ENCODE measurements around the gene FUNDC1. TPM values are rescaled to one million over a fixed set of nuclear protein-coding genes. Genes with fewer than 3 reads are reported as not detected.

Gene FUNDC1
- total RNA-seq, 1 experiment from 2014 or later: 17.0 TPM

DNA sequence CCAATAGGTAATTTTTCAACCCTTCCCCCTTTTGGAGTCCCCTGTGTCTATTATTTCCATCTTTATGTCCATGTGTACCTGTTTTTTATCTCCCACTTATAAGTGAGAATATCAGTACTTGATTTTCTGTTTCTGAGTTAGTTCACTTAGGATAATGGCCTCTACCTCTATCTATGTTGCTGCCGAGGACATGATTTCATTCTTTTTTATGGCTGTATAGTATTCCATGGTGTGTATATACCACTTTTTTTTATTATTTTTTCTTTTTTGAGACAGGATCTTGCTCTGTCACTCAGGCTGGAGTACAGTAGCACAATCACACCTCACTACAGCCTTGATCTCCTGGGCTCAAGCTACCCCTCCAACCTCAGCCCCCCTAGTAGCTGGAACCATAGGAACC is 47.6 kb downstream of the FUNDC1 start:
- intact Hi-C loops (cut with micrococcal nuclease): no loop called here
- ChIA-PET RAD21 (ENCODE audit: low non-redundant PET in 1 of 2, low total read pairs in 2 of 2, uncharacterized antibody in 2 of 2, unreplicated experiment in 2 of 2) (no interaction called here), CTCF (no interaction called here)

More for the DNA sequence above, 47.6 kb downstream of the FUNDC1 start:
- Histone ChIP-seq H3K9ac (ENCODE audit: low read length) (no peak overlapping the region), H3K79me2 (ENCODE audit: insufficient read depth, low read length) (no peaks in the 10 kb centered on the region), H2AFZ (ENCODE audit: low read depth, low read length, poor library complexity, severe bottlenecking) (no peak overlapping the region), H3K9me3 (ENCODE audit: control insufficient read depth in 1 of 2, insufficient read depth in 1 of 2, low read depth in 1 of 2, low read length in 2 of 2) (no peaks in the 10 kb centered on the region), H3K27ac (ENCODE audit: low read depth, low read length) (no peak overlapping the region), H4K20me1 (ENCODE audit: insufficient read depth) (no peaks in the 10 kb centered on the region), H3K27me3 (ENCODE audit: insufficient read depth, low read length) (no peaks in the 10 kb centered on the region), H3K4me2 (ENCODE audit: low read length) (no peak overlapping the region), H3K36me3 (ENCODE audit: control insufficient read depth in 1 of 2, insufficient read depth in 2 of 2, low read length in 2 of 2) (no peaks in the 10 kb centered on the region), H3K4me1 (ENCODE audit: control insufficient read depth in 1 of 2, insufficient read depth in 2 of 2, low read length in 2 of 2) (no peaks in the 10 kb centered on the region), H3K4me3 (replicated peaks in 1 of 2; ENCODE audit: low read depth in 1 of 2, low read length in 2 of 2) (no peak overlapping the region), H3K9me2 (ENCODE audit: insufficient read depth) (no peaks in the 10 kb centered on the region)
- POLR2A ChIA-PET: no interaction called here
- no peak for TF ChIP-seq RAD21 (IDR thresholded peaks at IDR 0.05; ENCODE audit: low read depth)
- no peak for TF ChIP-seq EZH2 (IDR thresholded peaks at IDR 0.05)
- TF ChIP-seq SP1 (IDR thresholded peaks at IDR 0.05; ENCODE audit: low read depth): no peak
- no peak for TF ChIP-seq EGR1 (IDR thresholded peaks at IDR 0.05; ENCODE audit: low read depth)
- no peak for TF ChIP-seq TCF7L2 (IDR thresholded peaks at IDR 0.05; ENCODE audit: borderline replicate concordance, extremely low read depth, insufficient read depth, insufficient read length)
- no peak for TF ChIP-seq FOSL1 (IDR thresholded peaks at IDR 0.05; ENCODE audit: low read depth)
- TF ChIP-seq SRF (IDR thresholded peaks at IDR 0.05; ENCODE audit: low read depth): no peak
- no peak for TF ChIP-seq POLR2AphosphoS5 (IDR thresholded peaks at IDR 0.05; ENCODE audit: low read depth, low read length)
- no peak for TF ChIP-seq ZFX (IDR thresholded peaks at IDR 0.05)
- TF ChIP-seq CEBPB (IDR thresholded peaks at IDR 0.05; ENCODE audit: low read depth): no peak
- no peak for TF ChIP-seq ATF3 (IDR thresholded peaks at IDR 0.05)
- TF ChIP-seq ZBTB33 (IDR thresholded peaks at IDR 0.05; ENCODE audit: extremely low read depth, insufficient replicate concordance, low read length): no peak
- no peak for TF ChIP-seq SIN3A (IDR thresholded peaks at IDR 0.05; ENCODE audit: low read depth)
- no peak for TF ChIP-seq YY1 (IDR thresholded peaks at IDR 0.05; ENCODE audit: extremely low read depth, insufficient replicate concordance, low read depth, low read length)
- TF ChIP-seq CTCF (IDR thresholded peaks at IDR 0.05 in 2 of 3, conservative IDR thresholded peaks at IDR 0.05 in 1 of 3; ENCODE audit: borderline replicate concordance in 1 of 3, insufficient read depth in 1 of 3, low read depth in 2 of 3, low read length in 2 of 3): no peak
- TF ChIP-seq CBX3 (IDR thresholded peaks at IDR 0.05; ENCODE audit: low read depth): no peak
- no TSS peak for BruUV-seq (replicated peaks)
- DNase-seq (ENCODE audit: low read depth, low spot score) (no peak), ATAC-seq (no peak)
